Uterus (tissue), 4 donors: ENCODE measurements around the gene UPF2. TPM values are rescaled to one million over a fixed set of nuclear protein-coding genes. Genes with fewer than 3 reads are reported as not detected.

Experiments used
- DNase-seq, 2 donors: peaks; one replicate each; pipeline ENCODE4 v3.0.0-alpha.2; 2019 to 2020
- H3K27ac ChIP-seq, 2 donors: fragments of 200-600 bp; sonication (generic); 1 replicate in 1 of 2; 2 replicates in 1 of 2; pipeline ENCODE4 v1.5.1; 2016 to 2018
- H3K27me3 ChIP-seq, 2 donors: fragments of 200-600 bp; sonication (generic); one replicate each; pipeline ENCODE4 v1.5.1; 2018 to 2019; ENCODE audit warnings: control low read depth in 1 of 2
- H3K36me3 ChIP-seq, 2 donors: fragments of 200-600 bp; sonication (generic); one replicate each; pipeline ENCODE4 v1.5.1; 2019; ENCODE audit warnings: control low read depth in 1 of 2
- H3K4me1 ChIP-seq, 2 donors: fragments of 200-600 bp; sonication (generic); one replicate each; pipeline ENCODE4 v1.5.1; 2018 to 2019; ENCODE audit warnings: control low read depth in 1 of 2
- H3K4me3 ChIP-seq, 2 donors: fragments of 200-600 bp; sonication (generic); 1 replicate in 1 of 2; 2 replicates in 1 of 2; pipeline ENCODE4 v1.5.1; 2018 to 2019; ENCODE audit warnings: mild to moderate bottlenecking in 1 of 2
- H3K9me3 ChIP-seq, 2 donors: fragments of 200-600 bp; sonication (generic); one replicate each; pipeline ENCODE4 v1.5.1; 2019; ENCODE audit warnings: control low read depth in 1 of 2
- CTCF ChIP-seq, 4 experiments: fragments of 200-600 bp in 2 of 4; fragments of 450-650 bp in 2 of 4; sonication (generic) in 2 of 4; IDR thresholded peaks; one replicate each; pipeline ENCODE4 v1.5.1; 2016 to 2019; ENCODE audit warnings: antibody characterized with exemption in 4 of 4, mild to moderate bottlenecking in 2 of 4, moderate library complexity in 1 of 4
- POLR2A ChIP-seq, 2 donors: fragments of 450-650 bp; IDR thresholded peaks; one replicate each; pipeline ENCODE4 v1.6.1; 2016; ENCODE audit warnings: antibody characterized with exemption in 2 of 2, mild to moderate bottlenecking in 1 of 2, moderate library complexity in 1 of 2
- intact Hi-C: fragments of 100-400 bp; cut with DNase I; formaldehyde crosslinking; loops from one replicate; pipeline ENCODE4 v1.15.1; 2023; ENCODE audit warnings: low total_unique reads
- total RNA-seq, 4 donors: library from RNA; depleted of rRNA in 3 of 4; stranded (reverse); fragments of >200 nt in 3 of 4; gene quantifications; one replicate each; pipeline versions ENCODE4 v1.1.0 to v1.2.4, GENCODE V29; 2014 to 2023
- donor health status: DM: yes; HTN: yes; CAD: no.

UPF2 gene
- total RNA-seq, 4 donors from 2014 or later: 17.4 to 35.7 (median 28.0) TPM

GRCh38 chr10:11913079-11913641 is 129.4 kb downstream of the UPF2 start:
- DNase-seq: no peak
- Histone ChIP-seq H3K9me3 (no peaks in the 10 kb centered on the region), H3K27ac (no peak overlapping the region), H3K36me3 (no peaks in the 10 kb centered on the region), H3K4me3 (no peak overlapping the region), H3K4me1 (no peaks in the 10 kb centered on the region), H3K27me3 (no peaks in the 10 kb centered on the region)
- intact Hi-C loops: no loop called here
- TF ChIP-seq POLR2A (IDR thresholded peaks at IDR 0.05): no peak
- no peak for TF ChIP-seq CTCF (IDR thresholded peaks at IDR 0.05)

- TF ChIP-seq CTCF (IDR thresholded peaks at IDR 0.05) (no peak), POLR2A (IDR thresholded peaks at IDR 0.05) (no peak)
These were observed 132.5 kb downstream of the UPF2 start for GRCh38 chr10:11910102-11910501.

GRCh38 chr10:11909618-11910017 is 133.0 kb downstream of the UPF2 start:
- intact Hi-C loops: no loop called here
- Histone ChIP-seq H3K36me3 (no peaks in the 10 kb centered on the region), H3K4me3 (no peak overlapping the region), H3K27ac (no peak overlapping the region), H3K9me3 (no peaks in the 10 kb centered on the region), H3K27me3 (no peaks in the 10 kb centered on the region), H3K4me1 (no peaks in the 10 kb centered on the region)
- DNase-seq: no peak
- TF ChIP-seq CTCF (IDR thresholded peaks at IDR 0.05): no peak
- no peak for TF ChIP-seq POLR2A (IDR thresholded peaks at IDR 0.05)

More at GRCh38 chr10:11910102-11910501, 132.5 kb downstream of the UPF2 start:
- Histone ChIP-seq H3K4me1 (no peaks in the 10 kb centered on the region), H3K27me3 (no peaks in the 10 kb centered on the region), H3K36me3 (no peaks in the 10 kb centered on the region), H3K4me3 (no peak overlapping the region), H3K9me3 (no peaks in the 10 kb centered on the region), H3K27ac (no peak overlapping the region)
- no peak for DNase-seq
- intact Hi-C loops: no loop called here

GRCh38 chr10:11908991-11909390 is 133.6 kb downstream of the UPF2 start:
- no peaks in the 10 kb centered on the region for H3K4me1 ChIP-seq
- DNase-seq: no peak
- H3K27ac ChIP-seq: no peak overlapping the region
- H3K4me3 ChIP-seq: no peak overlapping the region
- no peak for TF ChIP-seq POLR2A (IDR thresholded peaks at IDR 0.05)
- TF ChIP-seq CTCF (IDR thresholded peaks at IDR 0.05): no peak
- intact Hi-C loops: no loop called here
- H3K36me3 ChIP-seq: no peaks in the 10 kb centered on the region
- no peaks in the 10 kb centered on the region for H3K9me3 ChIP-seq
- H3K27me3 ChIP-seq: no peaks in the 10 kb centered on the region

GRCh38 chr10:11908536-11908935 is 134.1 kb downstream of the UPF2 start:
- Histone ChIP-seq H3K27ac (no peak overlapping the region), H3K9me3 (no peaks in the 10 kb centered on the region), H3K4me1 (no peaks in the 10 kb centered on the region), H3K4me3 (no peak overlapping the region), H3K27me3 (no peaks in the 10 kb centered on the region), H3K36me3 (no peaks in the 10 kb centered on the region)
- TF ChIP-seq POLR2A (IDR thresholded peaks at IDR 0.05): no peak
- TF ChIP-seq CTCF (IDR thresholded peaks at IDR 0.05): no peak
- intact Hi-C loops: no loop called here
- DNase-seq: no peak
